RPMI7951 (cell line): ENCODE data around the gene MYO16. TPM values are rescaled to one million over a fixed set of nuclear protein-coding genes. Genes with fewer than 3 reads are reported as not detected.
"Not testable (repeated sequence)": the region's sequence is repeated elsewhere in the genome, so short reads cannot be mapped to it uniquely, and the experiment has no call there.

ENCODE experiments used
- DNase-seq: peaks from one replicate; pipeline ENCODE4 v3.0.0-alpha.2; 2012; ENCODE audit warnings: low read depth
- total RNA-seq: library from RNA; depleted of rRNA; stranded (reverse); fragments of >200 nt; shearing (Covaris generic); gene quantifications from 2 replicates; pipeline ENCODE4 v1.2.3, GENCODE V29; 2014

The MYO16 gene
- total RNA-seq, 1 experiment from 2014 or later = not detected

GRCh38 chr13:109192306-109192705, 562.9 kb downstream of the MYO16 start:
- DNase-seq = no peak

DNA sequence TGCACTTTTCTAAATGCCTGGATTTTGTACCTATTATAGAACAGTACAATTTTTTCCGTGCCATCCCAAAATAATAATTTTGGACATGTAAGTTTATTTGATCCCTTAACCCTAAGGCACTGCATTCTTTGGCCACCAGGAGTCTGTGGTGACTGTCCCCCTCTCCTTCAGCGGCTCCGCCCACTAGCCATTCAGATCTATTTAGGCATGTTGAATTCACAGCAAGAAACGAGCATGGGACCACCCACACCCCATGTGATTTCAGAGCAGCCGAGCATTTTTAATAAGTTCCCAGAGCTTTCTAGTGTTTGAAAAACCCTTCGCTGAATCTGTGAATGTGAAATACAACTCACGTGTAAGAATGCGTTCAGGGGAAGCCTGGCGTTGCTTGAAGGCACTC, 567.5 kb downstream of the MYO16 start:
- peak; percentile 28 for DNase-seq

DNA sequence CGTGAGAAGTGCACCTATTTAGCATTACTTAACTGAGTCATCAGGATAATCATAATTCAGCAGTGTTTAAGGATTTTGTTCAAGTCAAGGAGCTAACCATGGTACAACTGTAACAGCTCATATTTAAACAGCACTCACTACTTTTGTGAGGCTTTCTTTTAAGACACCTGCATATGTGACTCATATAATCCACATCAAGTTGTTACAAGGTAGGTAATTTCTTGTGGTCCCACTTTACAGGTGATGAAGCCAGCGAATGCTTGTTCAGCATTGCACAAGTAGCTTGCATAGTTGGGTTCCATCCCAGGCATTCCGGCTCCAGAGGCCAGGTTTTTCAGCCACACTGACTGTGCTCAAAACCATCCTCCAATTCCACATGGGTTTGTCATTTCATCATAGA, 569.2 kb downstream of the MYO16 start:
- DNase-seq = no peak

DNA sequence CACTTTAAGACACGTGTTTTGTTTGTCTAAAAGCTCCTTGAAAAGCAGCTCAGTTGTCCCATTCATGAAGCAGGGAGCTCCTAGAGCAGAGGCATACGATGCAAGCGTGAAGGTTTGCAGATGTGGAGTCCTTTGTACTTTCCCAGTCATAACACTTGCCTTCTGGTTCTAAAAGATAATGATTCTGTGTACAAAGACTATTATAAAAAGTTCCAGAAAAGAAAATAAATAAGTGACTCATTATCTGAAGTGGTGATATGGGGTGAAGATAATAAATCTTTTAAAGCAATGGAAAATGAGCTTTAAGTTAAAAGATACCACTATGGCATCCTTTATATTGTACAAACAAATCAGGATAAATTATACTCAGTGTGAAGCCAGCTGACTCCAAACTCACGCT, 569.9 kb downstream of the MYO16 start:
- no peak for DNase-seq

DNA sequence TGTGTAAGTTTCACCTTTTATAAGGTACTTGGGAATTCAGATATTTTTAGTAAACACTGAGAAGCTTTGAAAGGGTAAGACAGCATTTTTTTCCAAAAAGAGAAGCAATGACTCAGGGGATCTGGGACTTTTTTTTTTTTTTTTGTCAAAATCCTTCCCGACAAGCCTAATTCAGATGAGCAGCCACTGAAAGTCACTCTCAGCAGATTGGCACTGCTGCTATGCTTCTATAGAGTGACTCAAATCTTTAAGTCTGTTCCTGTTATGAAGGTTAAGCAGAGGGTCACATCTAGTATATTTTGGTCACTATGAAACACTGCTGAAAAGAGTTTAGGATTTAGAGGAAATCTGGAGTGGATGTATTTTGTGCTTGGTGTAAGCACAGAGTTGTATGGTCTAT, 571.1 kb downstream of the MYO16 start:
- no peak for DNase-seq

GRCh38 chr13:109203587-109203986, 574.2 kb downstream of the MYO16 start:
- no peak for DNase-seq

DNA sequence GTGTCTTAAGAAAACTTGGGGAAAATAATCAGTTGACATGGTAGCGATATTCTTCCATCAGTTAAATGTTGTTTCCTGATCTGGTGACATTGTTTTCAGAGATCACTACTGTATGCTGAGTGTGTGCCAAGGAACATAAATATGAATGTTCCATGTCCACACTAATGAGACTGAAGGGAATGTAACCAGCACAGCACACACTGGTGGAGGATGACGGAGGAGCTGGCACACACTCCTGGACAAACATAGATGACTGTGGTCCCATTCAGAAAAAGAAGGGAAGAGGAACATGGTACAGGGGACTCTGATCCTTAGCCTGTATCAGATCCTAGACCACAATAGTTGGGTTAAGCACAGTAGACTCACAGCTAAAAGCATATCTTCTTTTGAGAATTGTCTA, 574.8 kb downstream of the MYO16 start:
- DNase-seq = no peak

GRCh38 chr13:109204657-109205056, 575.2 kb downstream of the MYO16 start:
- DNase-seq = no peak

- DNase-seq = no peak
These were observed 575.9 kb downstream of the MYO16 start for GRCh38 chr13:109205315-109205714.

GRCh38 chr13:109206616-109207015, 577.2 kb downstream of the MYO16 start:
- no peak for DNase-seq

DNA sequence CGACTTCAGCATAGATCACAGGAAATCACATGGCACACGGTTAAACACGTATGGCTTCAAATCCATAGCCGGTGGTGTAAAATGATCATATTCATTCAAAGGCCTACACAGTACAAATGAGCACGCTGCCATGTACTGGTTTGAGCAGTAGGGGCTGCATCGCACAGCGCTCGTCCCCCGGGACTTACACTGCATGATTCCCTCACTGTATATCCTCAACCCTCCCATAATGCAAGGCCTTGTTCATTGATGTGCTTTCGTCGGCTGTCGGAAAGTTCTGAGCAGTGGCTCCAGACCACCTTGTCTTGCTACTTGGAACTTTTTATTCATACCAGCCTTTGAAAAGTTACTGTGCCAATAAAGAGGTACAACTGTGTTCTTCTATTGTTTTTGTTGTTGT, 578.2 kb downstream of the MYO16 start:
- DNase-seq = no peak

- no peak for DNase-seq
These were observed 579.1 kb downstream of the MYO16 start for GRCh38 chr13:109208522-109208921.

DNA sequence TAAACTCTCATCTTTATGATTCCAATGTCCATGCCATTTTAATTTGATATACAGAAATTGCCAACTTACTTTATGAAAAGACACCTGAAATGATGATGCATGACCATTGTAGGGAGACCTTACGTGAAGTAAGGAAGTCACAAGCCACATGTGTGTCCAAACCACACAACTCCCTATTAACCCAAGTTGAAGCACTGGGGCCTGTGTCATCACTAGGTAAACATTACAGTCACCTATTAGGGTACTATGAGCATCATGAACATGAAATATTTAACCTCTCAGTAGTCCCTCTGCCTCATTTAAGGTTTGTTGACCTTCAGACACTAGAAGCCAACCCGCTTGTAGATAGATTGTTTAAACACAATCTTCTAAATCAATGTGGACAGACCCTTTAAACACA, 580.1 kb downstream of the MYO16 start:
- DNase-seq = no peak

DNA sequence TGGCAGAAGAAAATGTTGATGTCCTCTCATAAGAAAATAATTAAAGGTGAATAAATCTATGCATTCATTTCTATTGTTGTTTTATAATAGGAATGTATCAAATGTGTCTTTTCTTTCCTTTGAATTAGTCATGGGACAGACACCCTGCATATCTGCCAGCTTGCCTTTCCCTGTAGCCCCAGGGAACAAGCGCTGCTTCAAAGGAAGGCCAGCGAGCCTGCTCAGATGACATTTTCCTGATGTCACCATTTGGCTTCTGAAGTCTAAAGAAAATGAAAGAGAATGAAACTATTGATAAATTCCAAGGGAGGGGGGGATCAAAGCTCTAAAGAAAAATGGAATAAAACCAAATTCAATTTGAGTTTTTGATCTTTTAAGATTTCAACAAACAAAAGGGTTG, 582.2 kb downstream of the MYO16 start:
- peak; percentile 83 for DNase-seq

DNA sequence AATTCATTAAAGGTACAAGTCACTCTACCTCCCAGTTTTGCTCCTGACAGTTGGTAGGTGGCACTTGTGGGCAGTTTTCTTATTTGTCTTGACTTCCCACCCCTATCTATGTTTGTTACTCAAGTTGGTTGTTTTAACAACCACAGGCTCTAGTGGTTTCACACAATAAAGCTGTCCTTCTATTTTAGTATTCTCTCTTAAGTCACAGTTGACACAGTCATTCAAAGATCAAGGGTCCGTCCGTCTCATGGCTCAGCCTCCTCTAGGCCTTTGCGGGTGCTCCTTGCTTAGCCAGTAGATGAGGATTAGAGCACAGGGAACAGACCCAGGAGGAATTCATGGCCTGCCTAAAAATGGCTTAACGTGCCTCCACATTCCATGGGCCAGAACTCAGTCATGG, 583.2 kb downstream of the MYO16 start:
- DNase-seq = no peak

GRCh38 chr13:109213714-109214113, 584.3 kb downstream of the MYO16 start:
- DNase-seq = no peak

GRCh38 chr13:109214393-109214792, 585.0 kb downstream of the MYO16 start:
- DNase-seq = no peak

- no peak for DNase-seq
These were observed 586.0 kb downstream of the MYO16 start for GRCh38 chr13:109215377-109215776.

DNA sequence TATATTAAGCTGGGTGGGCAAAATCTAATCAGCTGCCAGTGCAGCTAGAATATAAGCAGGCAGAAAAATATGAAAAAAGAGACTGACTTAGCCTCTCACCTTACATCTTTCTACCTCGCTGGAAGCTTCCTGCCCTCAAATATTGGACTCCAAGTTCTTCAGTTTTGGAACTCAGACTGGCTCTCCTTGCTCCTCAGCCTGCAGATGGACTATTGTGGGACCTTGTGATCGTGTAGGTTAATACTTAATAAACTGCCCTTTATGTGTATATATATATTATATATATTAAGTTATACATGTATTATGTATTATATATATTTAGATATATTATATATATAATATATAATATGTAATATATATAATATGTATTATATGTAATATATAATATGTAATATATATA, 588.1 kb downstream of the MYO16 start:
- DNase-seq = not testable (repeated sequence)

DNA sequence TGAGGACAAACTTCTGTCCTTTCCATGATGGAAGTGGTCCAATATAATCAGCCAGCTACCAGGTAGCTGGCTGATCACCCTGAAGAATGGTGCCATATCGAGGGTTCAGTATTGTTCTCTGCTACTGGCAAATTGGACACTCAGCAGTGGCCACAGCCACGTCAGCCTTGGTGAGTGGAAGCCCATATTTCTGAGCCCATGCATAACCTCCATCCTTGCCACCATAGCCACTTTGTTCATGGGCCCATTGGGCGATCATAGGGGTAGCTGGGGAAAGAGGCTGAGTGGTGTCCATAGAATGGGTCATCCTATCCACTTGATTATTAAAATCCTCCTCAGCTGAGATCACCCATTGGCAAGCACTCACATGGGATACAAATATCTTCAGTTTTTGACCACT, 591.2 kb downstream of the MYO16 start:
- no peak for DNase-seq

GRCh38 chr13:109224033-109224432, 594.6 kb downstream of the MYO16 start:
- DNase-seq = no peak

DNA sequence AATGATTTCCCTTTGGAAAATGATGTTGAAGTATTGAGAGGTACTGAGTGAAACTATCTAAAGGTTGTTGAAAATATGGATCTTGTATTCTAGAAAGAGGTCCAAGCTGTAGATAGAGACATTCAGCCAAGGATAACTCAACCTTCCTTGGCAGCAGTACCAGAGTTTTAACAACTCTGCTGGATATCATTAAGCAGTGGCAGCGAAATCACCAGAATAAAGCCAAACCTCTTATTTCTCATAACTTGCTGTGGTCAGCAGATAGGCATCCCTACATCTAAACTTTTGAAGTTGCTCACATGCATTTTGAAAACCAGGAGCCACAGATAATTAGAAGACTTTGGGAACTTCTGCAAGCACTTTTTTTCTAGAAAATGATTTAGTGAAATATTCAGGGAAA, 597.2 kb downstream of the MYO16 start:
- no peak for DNase-seq

GRCh38 chr13:109227344-109227940, 598.0 kb downstream of the MYO16 start:
- DNase-seq = no peak

DNA sequence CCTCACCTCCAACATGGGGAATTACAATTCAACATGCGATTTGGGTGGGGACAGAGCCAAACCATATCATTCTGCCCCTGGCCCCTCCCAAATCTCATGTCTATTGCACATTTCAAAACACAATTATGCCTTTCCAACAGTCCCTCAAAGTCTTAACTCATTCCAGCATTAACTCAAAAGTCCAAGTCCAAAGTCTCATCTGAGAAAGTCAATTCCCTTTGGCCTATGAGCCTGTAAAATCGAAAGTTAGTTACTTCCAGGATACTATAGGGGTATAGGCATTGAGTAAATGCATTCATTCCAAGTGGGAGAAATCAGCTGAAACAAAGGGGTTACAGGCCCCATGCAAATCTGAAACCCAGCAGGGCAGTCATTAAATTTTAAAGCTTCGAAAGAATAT, 598.8 kb downstream of the MYO16 start:
- DNase-seq = no peak

DNA sequence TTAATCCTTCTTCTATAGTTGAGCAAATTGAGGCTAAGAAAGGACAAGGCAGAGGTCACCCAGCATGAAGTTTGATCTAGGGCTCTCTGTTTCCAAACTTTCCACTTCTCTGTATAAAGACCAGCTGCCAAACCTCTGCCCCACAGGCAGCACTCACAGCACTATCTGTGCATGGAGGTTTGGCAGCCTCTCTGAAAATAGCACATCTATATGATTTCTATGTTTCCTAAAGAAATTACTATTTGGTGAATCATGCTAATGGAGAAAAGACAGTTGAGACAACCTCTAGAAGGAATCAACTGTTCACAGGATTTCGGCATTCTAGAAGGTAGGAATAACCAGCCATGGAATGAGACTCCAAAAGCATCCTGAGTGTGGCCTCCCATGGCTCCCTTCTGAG, 602.5 kb downstream of the MYO16 start:
- DNase-seq = no peak
